Measurements from ENCODE around the gene FRMD8. TPM values are rescaled to one million over a fixed set of nuclear protein-coding genes. Genes with fewer than 3 reads are reported as not detected.

Gene FRMD8
- polyA plus RNA-seq, 1 donor (not counting 4 experiments of a cell fraction or from before 2014, with no cell fraction given), result 24.1 TPM

GRCh38 chr11:65459552-65459951 lies 73.1 kb downstream of the FRMD8 start:
- Histone ChIP-seq H3K4me1 (ENCODE audit: control insufficient read depth, extremely low read depth, insufficient read depth, low read length) (peaks cover 9% of the 10 kb centered on the region), H3K9ac (ENCODE audit: control insufficient read depth, extremely low read depth, insufficient read depth, low read length) (no peak overlapping the region), H3K79me2 (ENCODE audit: control insufficient read depth, insufficient read depth, low read length) (no peaks in the 10 kb centered on the region), H3K27ac (ENCODE audit: control insufficient read depth, insufficient read depth, low read length) (no peak overlapping the region), H4K20me1 (ENCODE audit: control insufficient read depth, extremely low read depth, insufficient read depth, low read length) (no peaks in the 10 kb centered on the region), H2AFZ (ENCODE audit: control insufficient read depth, low read length) (no peak overlapping the region), H3K9me1 (ENCODE audit: control insufficient read depth, extremely low read depth, insufficient read depth, low read length) (peaks cover 3% of the 10 kb centered on the region), H3K4me3 (ENCODE audit: control insufficient read depth in 2 of 3, extremely low read depth in 1 of 3, insufficient read depth in 2 of 3, low read depth in 1 of 3, low read length in 3 of 3) (no peak overlapping the region), H3K4me2 (ENCODE audit: control insufficient read depth, extremely low read depth, insufficient read depth, low read depth, low read length) (no peak overlapping the region), H3K36me3 (ENCODE audit: control insufficient read depth in 2 of 2, extremely low read depth in 1 of 2, insufficient read depth in 2 of 2, low read length in 2 of 2) (no peaks in the 10 kb centered on the region), H3K9me3 (ENCODE audit: control insufficient read depth, low read depth, low read length) (no peaks in the 10 kb centered on the region), H3K27me3 (ENCODE audit: control insufficient read depth, extremely low read depth, insufficient read depth, low read length) (no peaks in the 10 kb centered on the region)
- no peak for FAIRE-seq
- no peak for TF ChIP-seq EZH2 (IDR thresholded peaks at IDR 0.05; ENCODE audit: low read length)
- TF ChIP-seq CTCF (optimal IDR thresholded peaks at IDR 0.05 in 1 of 3, IDR thresholded peaks at IDR 0.05 in 1 of 3, conservative IDR thresholded peaks at IDR 0.05 in 1 of 3; ENCODE audit: extremely low read depth in 1 of 3, insufficient read depth in 2 of 3, low read length in 3 of 3), result no peak
- dilution Hi-C loops (cut with MboI; ENCODE audit: extremely low pct_ligation_motif_present, low sequenced_read_pairs), result no loop called here
- DNase-seq (ENCODE audit: low read depth, low spot score), result no peak

Small RNA genes lying within 50 kb of the gene (small RNA-seq; reads per million reads assigned to genes)
- gene RF01684 (ENCODE audit: insufficient read length in 3 of 3, low read depth in 3 of 3, low replicate concordance in 1 of 3), result 0 reads per million in 3 experiments

Other genes starting within 250 kb of the FRMD8 start
- gene SPDYC, start 216.4 kb upstream of the FRMD8 start, polyA plus RNA-seq, result not detected in 3 replicates
- gene CAPN1, start 204.7 kb upstream of the FRMD8 start, polyA plus RNA-seq, result 250 to 300 TPM (median 284 TPM) in 3 replicates
- 13.8 to 21.5 TPM (median 20.9 TPM) in 3 replicates for gene POLA2, start 124.7 kb upstream of the FRMD8 start, polyA plus RNA-seq
- 3.6 to 18.7 TPM (median 6.1 TPM) in 3 replicates for gene CDC42EP2, start 71.8 kb upstream of the FRMD8 start, polyA plus RNA-seq
- gene DPF2, start 52.8 kb upstream of the FRMD8 start, polyA plus RNA-seq, result 14.5 to 43.9 TPM (median 16.8 TPM) in 3 replicates
- gene TIGD3, start 31.9 kb upstream of the FRMD8 start, polyA plus RNA-seq, result 0.04 to 0.05 TPM in 2 of 3 replicates, not detected in the other
- gene SLC25A45, start 4.0 kb upstream of the FRMD8 start, polyA plus RNA-seq, result 0.20 to 0.46 TPM (median 0.25 TPM) in 3 replicates
- 66.5 to 270 TPM (median 171 TPM) in 3 replicates for gene NEAT1, start 36.2 kb downstream of the FRMD8 start, polyA plus RNA-seq
- gene MALAT1, start 112.4 kb downstream of the FRMD8 start, polyA plus RNA-seq, result 337 to 1,845 TPM (median 1,768 TPM) in 3 replicates
- gene SCYL1, start 138.4 kb downstream of the FRMD8 start, polyA plus RNA-seq, result 31.3 to 51.2 TPM (median 44.1 TPM) in 3 replicates
- 9.1 to 23.0 TPM (median 11.0 TPM) in 3 replicates for gene LTBP3, start 171.7 kb downstream of the FRMD8 start, polyA plus RNA-seq
- gene ZNRD2, start 183.8 kb downstream of the FRMD8 start, polyA plus RNA-seq, result 33.6 to 48.5 TPM (median 47.5 TPM) in 3 replicates
- 11.5 to 37.6 TPM (median 13.5 TPM) in 3 replicates for gene FAM89B, start 185.9 kb downstream of the FRMD8 start, polyA plus RNA-seq
- gene EHBP1L1, start 189.4 kb downstream of the FRMD8 start, polyA plus RNA-seq, result 8.5 to 14.0 TPM (median 10.4 TPM) in 3 replicates
- 0.14 to 1.5 TPM (median 0.46 TPM) in 3 replicates for gene KCNK7, start 209.2 kb downstream of the FRMD8 start, polyA plus RNA-seq
- gene MAP3K11, start 227.6 kb downstream of the FRMD8 start, polyA plus RNA-seq, result 13.6 to 18.8 TPM (median 17.5 TPM) in 3 replicates
- 6.1 to 16.5 TPM (median 10.5 TPM) in 3 replicates for gene PCNX3, start 229.1 kb downstream of the FRMD8 start, polyA plus RNA-seq